SK-N-SH (cell line): ENCODE measurements around the gene CDK5RAP1. TPM values are rescaled to one million over a fixed set of nuclear protein-coding genes. Genes with fewer than 3 reads are reported as not detected.

Source experiments
- CTCF ChIA-PET: fragments of 300-600, 350-600 bp; formaldehyde crosslinking; extraction: SDS; loops from one replicate; lab custom pipeline; 2021; lab: Yijun Ruan, JAX
- POLR2A ChIA-PET: fragments of 350-600 bp; sonication (Branson Sonifier 250); formaldehyde crosslinking; extraction: SDS; loops from one replicate; lab custom pipeline; 2020; ENCODE audit warnings: antibody characterized with exemption, inconsistent platforms; lab: Yijun Ruan, JAX
- DNase-seq: peaks from one replicate; pipeline ENCODE4 v3.0.0; 2012
- H2AFZ ChIP-seq: fragments of 200-600 bp; sonication (generic); 2 replicates; pipeline ENCODE4 v1.8.1; 2016; ENCODE audit warnings: antibody characterized with exemption, mild to moderate bottlenecking, low read depth
- H3F3A ChIP-seq: fragments of 200-600 bp; sonication (generic); replicated peaks from 2 replicates; pipeline ENCODE3; 2016; ENCODE audit warnings: antibody characterized with exemption, mild to moderate bottlenecking; ENCODE audit not compliant: insufficient read depth
- H3K27ac ChIP-seq, 2 experiments: fragments of 200-500 bp in 1 of 2; fragments of 200-600 bp in 1 of 2; sonication (Bioruptor generic) in 1 of 2; sonication (generic), shearing (Covaris generic) in 1 of 2; 2 replicates each; pipeline versions ENCODE4 v1.5.1 to v1.6.1; 2014 to 2016; ENCODE audit warnings: low read depth in 2 of 2, inconsistent platforms in 1 of 2, low read length in 1 of 2, mild to moderate bottlenecking in 1 of 2, mixed read lengths in 1 of 2
- H3K27me3 ChIP-seq: fragments of 200-600 bp; sonication (generic), shearing (Covaris generic); 2 replicates; pipeline ENCODE4 v1.6.1; 2016; ENCODE audit warnings: mixed run types; ENCODE audit not compliant: insufficient read depth
- H3K36me3 ChIP-seq, 2 experiments: fragments of 200-500 bp in 1 of 2; fragments of 200-600 bp in 1 of 2; sonication (Bioruptor generic) in 1 of 2; sonication (generic) in 1 of 2; replicated peaks in 1 of 2; 2 replicates each; pipeline versions ENCODE3 to v1.5.1; 2014 to 2016; ENCODE audit warnings: low read length in 1 of 2, mild to moderate bottlenecking in 1 of 2; ENCODE audit not compliant: insufficient read depth in 2 of 2, control insufficient read depth in 1 of 2
- H3K4me1 ChIP-seq, 2 experiments: fragments of 200-500 bp in 1 of 2; fragments of 200-600 bp in 1 of 2; sonication (Bioruptor generic) in 1 of 2; sonication (generic), shearing (Covaris generic) in 1 of 2; 2 replicates each; pipeline versions ENCODE4 v1.5.1 to v1.6.1; 2014 to 2016; ENCODE audit warnings: low read depth in 1 of 2, low read length in 1 of 2, mixed run types in 1 of 2; ENCODE audit not compliant: insufficient read depth in 2 of 2, control insufficient read depth in 1 of 2
- H3K4me2 ChIP-seq: fragments of 200-600 bp; sonication (generic), shearing (Covaris generic); 2 replicates; pipeline ENCODE4 v1.6.1; 2017; ENCODE audit warnings: mixed run types
- H3K4me3 ChIP-seq, 2 experiments: fragments of 200-500 bp in 1 of 2; fragments of 200-600 bp in 1 of 2; sonication (Bioruptor generic) in 1 of 2; sonication (generic), shearing (Covaris generic) in 1 of 2; 2 replicates each; pipeline versions ENCODE4 v1.5.1 to v1.8.1; 2014 to 2016; ENCODE audit warnings: low read depth in 2 of 2, inconsistent platforms in 1 of 2, low read length in 1 of 2, mild to moderate bottlenecking in 1 of 2, mixed read lengths in 1 of 2, moderate library complexity in 1 of 2
- H3K79me2 ChIP-seq: fragments of 200-600 bp; sonication (generic); 2 replicates; pipeline ENCODE4 v1.8.1; 2017; ENCODE audit warnings: mild to moderate bottlenecking; ENCODE audit not compliant: insufficient read depth
- H3K9ac ChIP-seq: fragments of 200-600 bp; sonication (generic); 2 replicates; pipeline ENCODE4 v1.6.1; 2017; ENCODE audit warnings: mixed run types
- H3K9me2 ChIP-seq: fragments of 200-600 bp; sonication (generic); 2 replicates; pipeline ENCODE4 v1.6.1; 2017; ENCODE audit warnings: mixed run types
- H3K9me3 ChIP-seq: fragments of 200-600 bp; sonication (generic); 2 replicates; pipeline ENCODE4 v1.6.1; 2017; ENCODE audit warnings: mixed run types, mild to moderate bottlenecking, moderate library complexity
- H4K20me1 ChIP-seq: fragments of 200-600 bp; sonication (generic); 2 replicates; pipeline ENCODE4 v1.6.1; 2017; ENCODE audit warnings: mild to moderate bottlenecking, mixed run types; ENCODE audit not compliant: insufficient read depth
- EP300 ChIP-seq, 2 experiments: IDR thresholded peaks; 2 replicates each; pipeline versions ENCODE4 v1.4.0 to v1.6.1; 2012; ENCODE audit warnings: borderline replicate concordance in 1 of 2, low read depth in 1 of 2, low read length in 1 of 2
- FOXJ3 ChIP-seq: sonication (generic); formaldehyde crosslinking; IDR thresholded peaks from 2 replicates; pipeline ENCODE4 v1.5.1; 2020; ENCODE audit warnings: mild to moderate bottlenecking, missing genetic modification reagents
- NFIC ChIP-seq: IDR thresholded peaks from 2 replicates; pipeline ENCODE4 v1.4.0; 2012; ENCODE audit warnings: borderline replicate concordance
- NRF1 ChIP-seq: IDR thresholded peaks from 2 replicates; pipeline ENCODE4 v1.6.1; 2012; ENCODE audit warnings: low read depth, mild to moderate bottlenecking, low read length
- POLR2AphosphoS5 ChIP-seq: IDR thresholded peaks from 2 replicates; pipeline ENCODE4 v1.6.1; 2012; ENCODE audit warnings: low read depth, low read length
- RCOR1 ChIP-seq: fragments of 150-350 bp; IDR thresholded peaks from 2 replicates; pipeline ENCODE4 v1.6.1; 2017; ENCODE audit warnings: antibody characterized with exemption, low read length
- RFX5 ChIP-seq: IDR thresholded peaks from 2 replicates; pipeline ENCODE4 v1.6.1; 2012; ENCODE audit warnings: mild to moderate bottlenecking, improper control_type of control experiment, low read length
- SMC3 ChIP-seq: IDR thresholded peaks from 2 replicates; pipeline ENCODE4 v1.6.1; 2012; ENCODE audit warnings: low read depth, low read length, improper control_type of control experiment
- WGBS: methylation state at CpG from one replicate; pipeline ENCODE4 v1.1.6; 2017; ENCODE audit warnings: low lambda C conversion rate; 5-methylcytosine and 5-hydroxymethylcytosine counted together
- polyA plus RNA-seq, 3 experiments: library from polyadenylated mRNA; depleted of rRNA; stranded (reverse); fragments of >200 nt; gene quantifications; 2 replicates each; pipeline ENCODE4 v1.2.3, GENCODE V29; 2012
- TF ChIP-seq, protein P1 (sequence below): IDR thresholded peaks from 2 replicates; pipeline ENCODE4 v1.4.0; 2012; ENCODE audit warnings: low read depth, borderline replicate concordance
- TF ChIP-seq, protein P2 (sequence below): IDR thresholded peaks from 2 replicates; pipeline ENCODE4 v1.4.0; 2012; ENCODE audit warnings: low read depth, borderline replicate concordance
- TF ChIP-seq, protein P3 (sequence below): IDR thresholded peaks from 2 replicates; pipeline ENCODE4 v1.4.0; 2012; ENCODE audit warnings: low read depth
- TF ChIP-seq, protein P4 (sequence below): fragments of 150-350 bp; IDR thresholded peaks from 2 replicates; pipeline ENCODE4 v1.6.1; 2016; ENCODE audit warnings: mild to moderate bottlenecking, low read depth, low read length

The CDK5RAP1 gene
- polyA plus RNA-seq, 1 of the 3 experiments (the other 2 are of a cell fraction) = 30.5 TPM

DNA sequence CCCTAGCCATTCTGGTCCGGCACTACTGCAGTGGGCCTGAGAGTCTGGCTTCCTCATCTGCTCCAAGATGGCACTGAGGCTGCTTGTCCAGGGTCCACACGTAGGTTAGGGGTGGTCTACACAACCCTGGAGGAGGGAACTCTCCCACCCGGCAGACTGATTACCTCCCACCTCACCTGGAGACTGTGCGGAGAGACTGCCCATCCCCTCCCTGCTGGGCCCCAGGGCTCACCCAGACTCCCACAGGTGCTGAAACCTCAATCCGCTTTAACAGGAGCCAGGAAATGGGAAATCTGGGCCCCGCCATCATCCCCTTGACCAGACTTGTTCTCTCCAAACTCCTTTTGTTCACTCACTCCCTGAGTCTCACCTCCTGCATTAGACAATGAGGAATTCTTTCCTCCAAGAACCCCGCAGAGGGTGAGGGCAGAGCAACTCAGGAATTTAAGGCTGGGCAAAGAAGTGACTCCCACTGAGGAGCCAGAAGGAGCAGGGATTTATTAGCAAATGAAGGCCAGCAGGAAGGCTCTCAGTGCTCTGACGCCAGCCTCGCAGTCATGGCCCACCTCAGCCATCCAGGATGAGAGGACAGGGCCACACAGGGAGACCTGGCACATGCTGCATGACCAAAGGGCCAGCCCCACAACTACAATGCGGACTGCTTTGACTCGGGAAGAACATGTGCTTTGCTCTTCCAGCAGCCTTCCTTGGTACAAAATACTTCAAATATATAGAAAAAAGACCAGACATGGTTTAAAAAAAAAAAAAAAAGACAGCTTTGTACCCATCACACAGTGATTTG lies 53.0 kb downstream of the CDK5RAP1 start:
- no peaks in the 10 kb centered on the region for H3K27me3 ChIP-seq
- no peak overlapping the region for H3K4me3 ChIP-seq
- no peak overlapping the region for H2AFZ ChIP-seq
- H3K9me3 ChIP-seq = no peaks in the 10 kb centered on the region
- H3K27ac ChIP-seq = no peak overlapping the region
- ChIA-PET CTCF (no interaction called here), POLR2A (no interaction called here)
- H3F3A ChIP-seq = no peaks in the 10 kb centered on the region
- H3K9ac ChIP-seq = no peak overlapping the region
- no peaks in the 10 kb centered on the region for H3K4me1 ChIP-seq
- H3K36me3 ChIP-seq = peaks cover 0 to 3% of the 10 kb centered on the region in 2 experiments
- TF ChIP-seq RCOR1 = no peak
- TF ChIP-seq RFX5 = no peak
- TF ChIP-seq, protein P1, sequence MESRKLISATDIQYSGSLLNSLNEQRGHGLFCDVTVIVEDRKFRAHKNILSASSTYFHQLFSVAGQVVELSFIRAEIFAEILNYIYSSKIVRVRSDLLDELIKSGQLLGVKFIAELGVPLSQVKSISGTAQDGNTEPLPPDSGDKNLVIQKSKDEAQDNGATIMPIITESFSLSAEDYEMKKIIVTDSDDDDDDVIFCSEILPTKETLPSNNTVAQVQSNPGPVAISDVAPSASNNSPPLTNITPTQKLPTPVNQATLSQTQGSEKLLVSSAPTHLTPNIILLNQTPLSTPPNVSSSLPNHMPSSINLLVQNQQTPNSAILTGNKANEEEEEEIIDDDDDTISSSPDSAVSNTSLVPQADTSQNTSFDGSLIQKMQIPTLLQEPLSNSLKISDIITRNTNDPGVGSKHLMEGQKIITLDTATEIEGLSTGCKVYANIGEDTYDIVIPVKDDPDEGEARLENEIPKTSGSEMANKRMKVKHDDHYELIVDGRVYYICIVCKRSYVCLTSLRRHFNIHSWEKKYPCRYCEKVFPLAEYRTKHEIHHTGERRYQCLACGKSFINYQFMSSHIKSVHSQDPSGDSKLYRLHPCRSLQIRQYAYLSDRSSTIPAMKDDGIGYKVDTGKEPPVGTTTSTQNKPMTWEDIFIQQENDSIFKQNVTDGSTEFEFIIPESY = no peak
- no peaks in the 10 kb centered on the region for H4K20me1 ChIP-seq
- no peak overlapping the region for H3K4me2 ChIP-seq
- WGBS = 97% methylated on average over 9 of the region's 11 CpGs
- DNase-seq = no peak
- no peaks in the 10 kb centered on the region for H3K79me2 ChIP-seq
- no peaks in the 10 kb centered on the region for H3K9me2 ChIP-seq

DNA sequence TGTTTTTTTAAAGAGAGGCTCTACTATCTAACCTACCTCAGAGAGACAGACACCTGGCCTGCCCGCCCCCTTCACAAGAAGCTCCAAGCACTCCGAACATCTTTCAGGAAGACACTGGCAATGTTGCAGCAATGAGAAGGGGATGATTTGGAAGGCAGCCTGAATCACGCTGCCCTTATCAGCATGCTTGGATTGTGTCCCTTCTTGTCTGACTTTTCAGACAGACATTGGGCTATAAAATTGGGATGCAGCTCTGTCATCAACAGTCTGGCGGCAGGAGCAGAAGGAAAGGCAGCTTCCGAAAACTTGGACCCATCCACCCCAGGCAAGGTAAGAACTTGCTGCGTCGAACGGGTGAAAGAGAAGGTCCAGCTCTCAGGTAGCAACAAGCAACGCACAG lies 56.0 kb downstream of the CDK5RAP1 start:
- 76% methylated on average over 9 of the region's 9 CpGs for WGBS

More for the DNA sequence above, 56.0 kb downstream of the CDK5RAP1 start:
- CTCF ChIA-PET = interaction anchor here (1.2 kb wide), 1 partner anchor 10 kb away, joined by 3 read pairs; no protein-coding TSS in a partner anchor
- no peaks in the 10 kb centered on the region for H4K20me1 ChIP-seq
- H2AFZ ChIP-seq = no peak overlapping the region
- H3K9me2 ChIP-seq = no peaks in the 10 kb centered on the region
- no peaks in the 10 kb centered on the region for H3F3A ChIP-seq
- H3K9ac ChIP-seq = no peak overlapping the region
- H3K4me2 ChIP-seq = no peak overlapping the region
- H3K79me2 ChIP-seq = no peaks in the 10 kb centered on the region
- H3K4me3 ChIP-seq = no peak overlapping the region
- no peaks in the 10 kb centered on the region for H3K9me3 ChIP-seq
- H3K4me1 ChIP-seq = no peaks in the 10 kb centered on the region
- DNase-seq = no peak
- no peaks in the 10 kb centered on the region for H3K27me3 ChIP-seq
- H3K27ac ChIP-seq = no peak overlapping the region
- TF ChIP-seq FOXJ3 (CRISPR knock-in tag) (no peak), NFIC (no peak), SMC3 (no peak), NRF1 (no peak), EP300 (IDR thresholded peaks at IDR 0.05; ENCODE audit: borderline replicate concordance in 1 of 2, low read depth in 1 of 2, low read length in 1 of 2) (no peak), POLR2AphosphoS5 (no peak)
- TF ChIP-seq, protein P2, sequence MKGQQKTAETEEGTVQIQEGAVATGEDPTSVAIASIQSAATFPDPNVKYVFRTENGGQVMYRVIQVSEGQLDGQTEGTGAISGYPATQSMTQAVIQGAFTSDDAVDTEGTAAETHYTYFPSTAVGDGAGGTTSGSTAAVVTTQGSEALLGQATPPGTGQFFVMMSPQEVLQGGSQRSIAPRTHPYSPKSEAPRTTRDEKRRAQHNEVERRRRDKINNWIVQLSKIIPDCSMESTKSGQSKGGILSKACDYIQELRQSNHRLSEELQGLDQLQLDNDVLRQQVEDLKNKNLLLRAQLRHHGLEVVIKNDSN = no peak
- TF ChIP-seq, protein P3, sequence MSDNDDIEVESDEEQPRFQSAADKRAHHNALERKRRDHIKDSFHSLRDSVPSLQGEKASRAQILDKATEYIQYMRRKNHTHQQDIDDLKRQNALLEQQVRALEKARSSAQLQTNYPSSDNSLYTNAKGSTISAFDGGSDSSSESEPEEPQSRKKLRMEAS = no peak
- TF ChIP-seq, protein P4, sequence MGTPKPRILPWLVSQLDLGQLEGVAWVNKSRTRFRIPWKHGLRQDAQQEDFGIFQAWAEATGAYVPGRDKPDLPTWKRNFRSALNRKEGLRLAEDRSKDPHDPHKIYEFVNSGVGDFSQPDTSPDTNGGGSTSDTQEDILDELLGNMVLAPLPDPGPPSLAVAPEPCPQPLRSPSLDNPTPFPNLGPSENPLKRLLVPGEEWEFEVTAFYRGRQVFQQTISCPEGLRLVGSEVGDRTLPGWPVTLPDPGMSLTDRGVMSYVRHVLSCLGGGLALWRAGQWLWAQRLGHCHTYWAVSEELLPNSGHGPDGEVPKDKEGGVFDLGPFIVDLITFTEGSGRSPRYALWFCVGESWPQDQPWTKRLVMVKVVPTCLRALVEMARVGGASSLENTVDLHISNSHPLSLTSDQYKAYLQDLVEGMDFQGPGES = no peak
- no peaks in the 10 kb centered on the region for H3K36me3 ChIP-seq
- POLR2A ChIA-PET = no interaction called here
